MCF 10A (cell line): ENCODE measurements around the gene GRIN1. TPM values are rescaled to one million over a fixed set of nuclear protein-coding genes. Genes with fewer than 3 reads are reported as not detected.
"Not testable (repeated sequence)": the region's sequence is repeated elsewhere in the genome, so short reads cannot be mapped to it uniquely, and the experiment has no call there.

Experiments
- BruUV-seq: library from RNA; stranded (reverse); fragments of 400-500 nt; replicated peaks from 2 replicates; lab custom pipeline; 2021; lab: Mats Ljungman, UMichigan
- CTCF ChIA-PET: fragments of 300-600 bp; sonication (Branson Sonifier 250); formaldehyde crosslinking; extraction: SDS; loops from one replicate; lab custom pipeline; 2021; ENCODE audit warnings: antibody characterized with exemption, inconsistent platforms; lab: Yijun Ruan, JAX
- POLR2A ChIA-PET: fragments of 300-600, 350-650 bp; sonication (Branson Sonifier 250); formaldehyde crosslinking; extraction: SDS; loops from one replicate; lab custom pipeline; 2020; ENCODE audit warnings: antibody characterized with exemption, inconsistent platforms; lab: Yijun Ruan, JAX
- DNase-seq: peaks from one replicate; pipeline ENCODE4 v3.0.0-alpha.2; 2018; ENCODE audit not compliant: unreplicated experiment
- H3K27ac Mint-ChIP-seq: one replicate; pipeline ENCODE4 v1.8.0; 2022; ENCODE audit warnings: mild to moderate bottlenecking, low read depth, mixed read lengths; ENCODE audit not compliant: unreplicated experiment
- H3K27me3 Mint-ChIP-seq: one replicate; pipeline ENCODE4 v1.8.0; 2022; ENCODE audit warnings: mixed read lengths; ENCODE audit not compliant: insufficient read depth, unreplicated experiment
- H3K36me3 Mint-ChIP-seq: one replicate; pipeline ENCODE4 v1.8.0; 2022; ENCODE audit warnings: mild to moderate bottlenecking, moderate library complexity, mixed read lengths; ENCODE audit not compliant: insufficient read depth, unreplicated experiment
- H3K4me1 Mint-ChIP-seq: one replicate; pipeline ENCODE4 v1.8.0; 2022; ENCODE audit warnings: mixed read lengths; ENCODE audit not compliant: insufficient read depth, unreplicated experiment
- H3K4me3 Mint-ChIP-seq: one replicate; pipeline ENCODE4 v1.8.0; 2022; ENCODE audit warnings: mild to moderate bottlenecking, moderate library complexity, mixed read lengths; ENCODE audit not compliant: unreplicated experiment
- H3K9me3 Mint-ChIP-seq: one replicate; pipeline ENCODE4 v1.8.0; 2022; ENCODE audit warnings: mixed read lengths; ENCODE audit not compliant: unreplicated experiment
- CTCF ChIP-seq: fragments of 200-600 bp; IDR thresholded peaks from one replicate; pipeline ENCODE4 v1.8.0; 2022; ENCODE audit warnings: antibody characterized with exemption, mild to moderate bottlenecking; ENCODE audit not compliant: unreplicated experiment
- intact Hi-C: fragments of 100-400 bp; cut with micrococcal nuclease; formaldehyde crosslinking; loops from 2 replicates; pipeline ENCODE4 v1.14.1; 2022
- total RNA-seq: library from RNA; stranded (reverse); gene quantifications from 2 replicates; pipeline ENCODE4 v1.2.3, GENCODE V29; 2022

The GRIN1 gene
- total RNA-seq, 1 experiment from 2014 or later: 1.4 TPM

GRCh38 chr9:137130176-137130755, 8.7 kb upstream of the GRIN1 start:
- peak overlapping the region; percentile 76 for H3K4me3 Mint-ChIP-seq
- H3K27ac Mint-ChIP-seq: no peak overlapping the region
- intact Hi-C loops: no loop called here
- POLR2A ChIA-PET: interaction anchor here (0.7 to 3.6 kb wide), 25 partner anchors 10 to 134 kb away, joined by 3 to 41 read pairs (median 4); partner anchors contain the start of genes ANAPC2, CLIC3, CYSRT1 and GRIN1
- H3K4me1 Mint-ChIP-seq: peaks cover 18% of the 10 kb centered on the region
- peaks cover 9% of the 10 kb centered on the region for H3K36me3 Mint-ChIP-seq
- BruUV-seq: no TSS peak
- no peak for TF ChIP-seq CTCF
- H3K27me3 Mint-ChIP-seq: no peaks in the 10 kb centered on the region
- no peak for DNase-seq
- CTCF ChIA-PET: interaction anchor here (0.6 to 1.6 kb wide), 7 partner anchors 10 to 136 kb away, joined by 3 to 12 read pairs (median 4); partner anchors contain the start of genes ANAPC2, RNF224 and SSNA1
- no peaks in the 10 kb centered on the region for H3K9me3 Mint-ChIP-seq

DNA sequence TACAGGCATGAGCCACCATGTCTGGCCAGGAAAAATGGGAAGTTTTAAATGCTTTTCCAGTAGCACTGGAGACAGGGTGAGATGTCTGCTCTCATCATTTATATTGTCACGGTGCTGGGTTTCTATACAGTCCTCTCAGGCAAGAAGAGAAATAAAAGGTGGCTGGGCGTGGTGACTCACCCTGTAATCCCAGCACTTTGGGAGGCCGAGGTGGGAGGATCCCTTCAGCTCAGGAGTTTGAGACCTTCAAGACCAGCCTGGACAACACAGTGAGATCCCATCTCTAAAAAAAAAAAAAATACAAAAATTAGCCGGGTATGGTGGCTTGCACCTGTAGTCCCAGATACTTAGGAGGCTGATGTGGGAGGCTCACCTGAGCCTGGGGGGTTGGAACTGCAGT, 4.8 kb upstream of the GRIN1 start:
- Mint-ChIP-seq H3K9me3 (no peaks in the 10 kb centered on the region), H3K4me1 (peaks cover 6% of the 10 kb centered on the region), H3K27ac (no peak overlapping the region), H3K27me3 (peaks cover 11% of the 10 kb centered on the region), H3K4me3 (no peak overlapping the region), H3K36me3 (no peaks in the 10 kb centered on the region)
- no peak for DNase-seq
- TF ChIP-seq CTCF: no peak
- CTCF ChIA-PET: no interaction called here
- intact Hi-C loops: no loop called here
- POLR2A ChIA-PET: no interaction called here
- BruUV-seq: no TSS peak

DNA sequence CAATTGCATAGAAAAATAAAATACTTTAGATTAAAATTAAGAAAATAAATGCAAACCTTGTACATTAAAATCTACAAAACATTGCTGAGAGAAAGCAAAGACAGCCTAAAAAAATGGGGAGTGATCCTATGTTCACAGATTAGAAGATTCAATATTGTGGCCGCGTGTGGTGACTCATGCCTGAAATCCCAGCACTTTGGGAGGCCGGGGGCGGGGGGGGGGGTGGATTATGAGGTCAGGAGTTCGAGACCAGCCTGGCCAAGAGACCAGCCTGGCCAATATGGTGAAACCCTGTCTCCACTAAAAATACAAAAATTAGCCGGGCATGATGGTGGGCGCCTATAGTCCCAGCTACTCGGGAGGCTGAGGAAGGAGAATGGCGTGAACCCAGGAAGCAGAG, 3.8 kb upstream of the GRIN1 start:
- CTCF ChIA-PET, DNase-seq, BruUV-seq, intact Hi-C loops, H3K4me1 Mint-ChIP-seq, H3K27ac Mint-ChIP-seq, H3K36me3 Mint-ChIP-seq, H3K4me3 Mint-ChIP-seq, H3K9me3 Mint-ChIP-seq: not testable (repeated sequence)
- POLR2A ChIA-PET: interaction anchor here (0.6 kb wide), 1 partner anchor 205 kb away, joined by 3 read pairs; no protein-coding TSS in a partner anchor
- H3K27me3 Mint-ChIP-seq: peaks cover 11% of the 10 kb centered on the region

- no peaks in the 10 kb centered on the region for H3K36me3 Mint-ChIP-seq
- H3K9me3 Mint-ChIP-seq: no peaks in the 10 kb centered on the region
- H3K4me1 Mint-ChIP-seq: peaks cover 6% of the 10 kb centered on the region
- POLR2A ChIA-PET: no interaction called here
- BruUV-seq: no TSS peak
- no peak overlapping the region for H3K4me3 Mint-ChIP-seq
- no peak overlapping the region for H3K27ac Mint-ChIP-seq
- no peak for DNase-seq
- no peak for TF ChIP-seq CTCF
- CTCF ChIA-PET: no interaction called here
- H3K27me3 Mint-ChIP-seq: peaks cover 11% of the 10 kb centered on the region
- intact Hi-C loops: no loop called here
Observed at GRCh38 chr9:137136261-137136880, 2.6 kb upstream of the GRIN1 start.
